Activated T-helper 2 cell treated with anti-CD3 and anti-CD28 coated beads, Interferon-gamma antibody, Interleukin-2, Interleukin-4, amounts not matched to agents 10 μg/mL and 5 μg/mL and 100 μg/mL, durations not matched to agents 14 hours and 24 hours and 36 hours (primary cell): ENCODE data around the gene NRXN2. TPM values are rescaled to one million over a fixed set of nuclear protein-coding genes. Genes with fewer than 3 reads are reported as not detected.
"Not testable (repeated sequence)": the region's sequence is repeated elsewhere in the genome, so short reads cannot be mapped to it uniquely, and the experiment has no call there.

Experiments
- DNase-seq: peaks from one replicate; pipeline ENCODE4 v3.0.0; 2021; ENCODE audit warnings: low spot score
- H3K27ac Mint-ChIP-seq: one replicate; pipeline ENCODE4 v1.8.0; 2021; ENCODE audit warnings: mixed read lengths
- H3K27me3 Mint-ChIP-seq: one replicate; pipeline ENCODE4 v1.8.0; 2021; ENCODE audit warnings: low read depth, mixed read lengths
- H3K36me3 Mint-ChIP-seq: one replicate; pipeline ENCODE4 v1.8.0; 2021; ENCODE audit warnings: low read depth, mixed read lengths
- H3K4me1 Mint-ChIP-seq: one replicate; pipeline ENCODE4 v1.8.0; 2021; ENCODE audit warnings: low read depth, mixed read lengths
- H3K4me3 Mint-ChIP-seq: one replicate; pipeline ENCODE4 v1.8.0; 2021; ENCODE audit warnings: low read depth, mild to moderate bottlenecking, moderate library complexity, mixed read lengths
- H3K9me3 Mint-ChIP-seq: one replicate; pipeline ENCODE4 v1.8.0; 2021; ENCODE audit warnings: mixed read lengths
- intact Hi-C: fragments of 100-400 bp; cut with micrococcal nuclease; formaldehyde crosslinking; loops from one replicate; pipeline ENCODE4 v1.15.1; 2023
- total RNA-seq: library from RNA; stranded (reverse); gene quantifications from 2 replicates; pipeline ENCODE4 v1.2.3, GENCODE V29; 2022

The NRXN2 gene
- total RNA-seq, 1 donor from 2014 or later, result not detected

DNA sequence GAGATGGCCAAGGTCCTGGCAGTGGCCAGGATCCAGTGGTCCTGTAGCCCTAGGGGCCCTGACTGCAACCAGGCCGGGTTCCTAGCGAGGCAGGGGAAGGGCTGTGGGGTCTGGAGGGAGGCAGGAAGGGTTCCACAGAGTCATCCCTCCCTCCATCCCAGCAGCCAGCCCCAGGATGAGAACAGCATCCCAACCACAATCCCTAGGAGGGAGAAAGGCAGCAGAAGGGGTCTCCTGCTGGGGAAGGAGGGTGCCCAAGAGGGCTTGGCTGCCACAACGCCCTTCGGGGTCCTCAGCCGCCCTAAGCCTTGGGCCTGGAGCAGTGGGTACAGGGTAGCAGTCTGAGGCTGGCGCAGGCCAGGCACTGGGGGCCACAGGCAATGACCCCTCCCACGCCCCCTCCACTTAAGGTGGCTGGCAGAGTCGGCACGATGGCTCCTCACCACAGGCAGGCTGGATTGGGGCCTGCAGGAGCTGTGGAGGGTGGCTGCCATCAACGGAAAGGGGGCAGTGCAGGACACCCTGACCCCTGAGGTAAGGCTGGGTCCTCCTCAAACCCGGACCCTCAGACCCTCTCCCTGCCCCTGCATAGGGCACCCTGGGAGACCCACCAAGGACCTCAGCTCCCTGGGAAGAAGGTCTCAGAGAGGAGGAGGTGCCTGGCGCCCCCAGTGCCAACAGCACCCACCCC, 124.7 kb downstream of the NRXN2 start:
- Mint-ChIP-seq H3K4me1 (no peaks in the 10 kb centered on the region), H3K27ac (no peak overlapping the region), H3K36me3 (no peaks in the 10 kb centered on the region), H3K4me3 (no peak overlapping the region), H3K9me3 (no peaks in the 10 kb centered on the region), H3K27me3 (no peaks in the 10 kb centered on the region)
- intact Hi-C loops, result no loop called here
- DNase-seq, result no peak

DNA sequence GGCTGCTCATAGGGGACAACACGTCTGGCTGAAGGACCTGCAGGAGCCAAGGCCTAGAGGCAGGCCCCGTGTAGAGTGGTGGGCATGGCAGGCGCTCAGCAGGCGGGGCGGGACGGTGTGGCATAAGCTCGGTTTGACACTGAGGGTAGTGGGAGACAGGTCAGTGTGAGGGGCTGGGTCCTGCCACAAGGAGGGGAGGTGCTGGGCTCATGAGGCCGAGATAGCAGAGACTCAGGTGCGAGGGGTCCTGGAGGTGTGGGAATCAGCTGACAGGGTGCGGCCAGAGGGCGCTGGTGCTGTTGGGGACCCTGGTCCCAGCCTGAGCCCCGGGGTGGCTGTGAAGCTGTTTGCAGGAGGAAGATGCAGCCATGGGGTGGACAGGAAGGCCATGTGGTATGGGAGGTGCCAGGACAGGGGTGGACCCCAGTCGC, 125.3 kb downstream of the NRXN2 start:
- Mint-ChIP-seq H3K27me3 (no peaks in the 10 kb centered on the region), H3K4me3 (no peak overlapping the region), H3K4me1 (no peaks in the 10 kb centered on the region), H3K9me3 (no peaks in the 10 kb centered on the region), H3K27ac (no peak overlapping the region), H3K36me3 (no peaks in the 10 kb centered on the region)
- no peak for DNase-seq
- intact Hi-C loops, result no loop called here

DNA sequence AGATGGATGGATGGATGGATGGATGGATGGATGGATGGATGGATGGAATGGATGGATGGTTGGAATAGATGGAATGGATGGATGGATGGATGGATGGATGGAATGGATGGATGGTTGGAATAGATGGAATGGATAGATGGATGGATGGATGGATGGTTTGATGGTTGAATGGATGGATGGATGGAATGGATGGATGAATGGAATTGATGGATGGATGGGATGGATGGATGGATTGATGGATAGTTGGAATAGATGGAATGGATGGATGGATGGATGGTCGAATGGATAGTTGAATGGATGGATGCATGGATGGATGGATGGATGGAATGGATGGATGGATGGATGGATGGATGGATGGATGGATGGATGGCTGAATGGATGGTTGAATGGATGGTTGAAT, 127.1 kb downstream of the NRXN2 start:
- H3K27ac Mint-ChIP-seq, H3K36me3 Mint-ChIP-seq, H3K4me1 Mint-ChIP-seq, intact Hi-C loops, H3K4me3 Mint-ChIP-seq, H3K27me3 Mint-ChIP-seq, H3K9me3 Mint-ChIP-seq, DNase-seq: not testable (repeated sequence)

DNA sequence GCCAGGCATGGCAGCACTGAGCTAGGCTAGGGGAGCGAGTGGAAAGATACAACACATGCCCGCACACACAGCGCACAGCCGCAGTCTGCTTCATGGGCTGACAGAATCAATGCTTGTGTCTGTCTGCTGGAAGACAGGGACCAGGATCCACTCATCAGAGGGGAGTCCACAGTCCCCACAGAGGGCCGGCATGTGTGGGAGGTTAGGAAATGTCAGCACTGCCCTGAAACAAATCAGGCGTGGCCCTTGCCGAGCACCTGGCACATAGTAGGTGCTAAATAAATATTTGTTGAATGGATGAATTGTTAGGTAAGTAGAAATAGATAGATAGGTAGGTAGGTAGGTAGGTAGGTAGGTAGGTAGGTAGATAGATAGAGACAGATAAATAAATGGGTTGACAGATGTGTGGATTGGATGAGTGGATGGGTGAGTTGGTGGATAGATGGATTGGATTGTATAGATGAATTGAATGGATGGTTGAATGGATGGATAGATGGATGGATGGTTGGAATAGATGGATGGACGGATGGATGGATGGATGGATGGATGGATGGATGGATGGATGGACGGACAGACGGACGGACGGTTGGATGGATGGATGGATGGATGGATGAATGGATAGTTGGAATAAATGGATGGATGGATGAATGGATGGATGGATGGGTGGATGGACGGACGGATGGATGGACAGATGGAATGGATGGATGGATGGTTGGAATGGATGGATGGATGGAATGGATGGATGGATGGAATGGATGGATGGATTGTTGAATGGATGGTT, 128.6 kb downstream of the NRXN2 start:
- intact Hi-C loops, result no loop called here
- no peaks in the 10 kb centered on the region for H3K4me1 Mint-ChIP-seq
- no peaks in the 10 kb centered on the region for H3K9me3 Mint-ChIP-seq
- no peaks in the 10 kb centered on the region for H3K27me3 Mint-ChIP-seq
- DNase-seq, result no peak
- no peak overlapping the region for H3K4me3 Mint-ChIP-seq
- H3K27ac Mint-ChIP-seq, result no peak overlapping the region
- H3K36me3 Mint-ChIP-seq, result no peaks in the 10 kb centered on the region

DNA sequence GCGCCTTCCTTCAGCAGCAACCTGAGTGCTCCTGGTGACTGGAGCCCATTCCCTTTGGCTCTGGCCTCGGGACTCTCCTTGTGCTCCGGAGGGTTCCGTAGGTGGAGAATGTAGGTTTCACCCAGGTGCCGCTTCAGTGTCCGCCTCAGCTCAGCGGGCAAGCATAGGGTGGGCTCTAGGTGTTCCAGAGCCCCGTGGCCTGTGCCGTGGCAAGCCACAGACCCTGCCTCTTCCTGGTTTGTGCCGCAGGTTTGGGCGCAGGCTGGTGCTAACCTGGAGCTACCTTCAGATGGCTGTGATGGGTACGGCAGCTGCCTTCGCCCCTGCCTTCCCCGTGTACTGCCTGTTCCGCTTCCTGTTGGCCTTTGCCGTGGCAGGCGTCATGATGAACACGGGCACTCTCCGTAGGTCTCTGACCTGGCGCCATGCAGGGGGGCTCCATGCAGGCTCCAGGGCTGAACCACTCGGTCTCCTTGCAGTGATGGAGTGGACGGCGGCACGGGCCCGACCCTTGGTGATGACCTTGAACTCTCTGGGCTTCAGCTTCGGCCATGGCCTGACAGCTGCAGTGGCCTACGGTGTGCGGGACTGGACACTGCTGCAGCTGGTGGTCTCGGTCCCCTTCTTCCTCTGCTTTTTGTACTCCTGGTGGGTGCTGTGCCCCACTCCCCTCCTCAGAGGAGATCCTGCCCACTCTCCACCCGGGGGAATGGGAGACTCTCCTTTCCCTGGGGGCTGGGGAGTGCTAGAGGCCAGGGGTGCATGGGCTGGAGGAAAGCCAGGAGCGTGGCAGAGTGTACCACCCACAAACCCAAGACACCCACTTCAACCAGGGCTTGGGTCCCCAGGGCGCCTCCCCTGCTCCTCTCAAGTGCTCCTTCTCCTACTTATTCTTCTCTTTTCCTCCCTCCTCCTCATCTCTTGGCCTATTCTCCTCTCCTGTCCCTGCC, 129.6 kb downstream of the NRXN2 start:
- DNase-seq, result no peak
- H3K4me1 Mint-ChIP-seq, result no peaks in the 10 kb centered on the region
- no peaks in the 10 kb centered on the region for H3K27me3 Mint-ChIP-seq
- H3K27ac Mint-ChIP-seq, result no peak overlapping the region
- H3K9me3 Mint-ChIP-seq, result peaks cover 3% of the 10 kb centered on the region
- H3K36me3 Mint-ChIP-seq, result no peaks in the 10 kb centered on the region
- no peak overlapping the region for H3K4me3 Mint-ChIP-seq
- intact Hi-C loops, result no loop called here

DNA sequence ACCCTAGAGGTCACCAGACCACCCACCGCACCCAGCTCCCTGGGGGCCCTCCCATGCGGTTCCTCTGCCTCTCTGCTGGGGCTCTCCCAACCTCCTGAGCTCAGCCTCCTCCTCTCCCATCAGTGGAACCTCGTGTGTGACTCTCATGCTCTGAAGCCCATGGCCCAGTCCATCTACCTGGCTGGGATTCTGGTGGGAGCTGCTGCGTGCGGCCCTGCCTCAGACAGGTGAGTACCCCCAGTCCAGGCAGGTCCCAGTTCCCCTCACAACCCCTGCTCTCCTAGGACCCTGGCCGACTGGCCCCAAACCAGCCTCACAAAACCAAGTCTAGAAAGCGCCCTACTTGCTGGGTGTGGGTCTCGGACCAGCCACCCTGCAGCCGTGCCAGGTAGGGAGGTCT, 130.3 kb downstream of the NRXN2 start:
- Mint-ChIP-seq H3K4me1 (no peaks in the 10 kb centered on the region), H3K36me3 (no peaks in the 10 kb centered on the region), H3K27me3 (no peaks in the 10 kb centered on the region), H3K27ac (no peak overlapping the region), H3K4me3 (no peak overlapping the region), H3K9me3 (peaks cover 11% of the 10 kb centered on the region)
- no peak for DNase-seq
- intact Hi-C loops, result no loop called here

DNA sequence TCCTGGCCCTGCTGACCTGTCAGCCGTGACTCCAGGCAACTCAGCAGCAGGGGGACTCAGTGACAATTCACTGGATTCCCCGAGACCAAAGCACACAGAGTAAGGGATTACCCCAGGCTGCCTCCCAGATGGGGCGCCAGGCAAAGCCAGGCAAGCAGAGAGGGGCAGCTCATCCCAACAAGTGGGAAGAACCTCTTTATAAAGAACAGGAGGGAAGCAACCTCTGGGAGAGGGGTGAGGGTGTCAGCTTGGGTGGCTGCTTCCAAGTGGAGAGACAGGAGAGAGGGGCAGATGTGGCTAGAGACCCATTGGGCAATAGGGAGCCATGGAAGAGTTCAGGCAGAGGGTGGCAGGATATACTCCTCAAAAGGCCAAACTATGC, 130.8 kb downstream of the NRXN2 start:
- Mint-ChIP-seq H3K4me1 (no peaks in the 10 kb centered on the region), H3K9me3 (peaks cover 11% of the 10 kb centered on the region), H3K36me3 (no peaks in the 10 kb centered on the region), H3K4me3 (no peak overlapping the region), H3K27me3 (no peaks in the 10 kb centered on the region), H3K27ac (no peak overlapping the region)
- intact Hi-C loops, result no loop called here
- no peak for DNase-seq

DNA sequence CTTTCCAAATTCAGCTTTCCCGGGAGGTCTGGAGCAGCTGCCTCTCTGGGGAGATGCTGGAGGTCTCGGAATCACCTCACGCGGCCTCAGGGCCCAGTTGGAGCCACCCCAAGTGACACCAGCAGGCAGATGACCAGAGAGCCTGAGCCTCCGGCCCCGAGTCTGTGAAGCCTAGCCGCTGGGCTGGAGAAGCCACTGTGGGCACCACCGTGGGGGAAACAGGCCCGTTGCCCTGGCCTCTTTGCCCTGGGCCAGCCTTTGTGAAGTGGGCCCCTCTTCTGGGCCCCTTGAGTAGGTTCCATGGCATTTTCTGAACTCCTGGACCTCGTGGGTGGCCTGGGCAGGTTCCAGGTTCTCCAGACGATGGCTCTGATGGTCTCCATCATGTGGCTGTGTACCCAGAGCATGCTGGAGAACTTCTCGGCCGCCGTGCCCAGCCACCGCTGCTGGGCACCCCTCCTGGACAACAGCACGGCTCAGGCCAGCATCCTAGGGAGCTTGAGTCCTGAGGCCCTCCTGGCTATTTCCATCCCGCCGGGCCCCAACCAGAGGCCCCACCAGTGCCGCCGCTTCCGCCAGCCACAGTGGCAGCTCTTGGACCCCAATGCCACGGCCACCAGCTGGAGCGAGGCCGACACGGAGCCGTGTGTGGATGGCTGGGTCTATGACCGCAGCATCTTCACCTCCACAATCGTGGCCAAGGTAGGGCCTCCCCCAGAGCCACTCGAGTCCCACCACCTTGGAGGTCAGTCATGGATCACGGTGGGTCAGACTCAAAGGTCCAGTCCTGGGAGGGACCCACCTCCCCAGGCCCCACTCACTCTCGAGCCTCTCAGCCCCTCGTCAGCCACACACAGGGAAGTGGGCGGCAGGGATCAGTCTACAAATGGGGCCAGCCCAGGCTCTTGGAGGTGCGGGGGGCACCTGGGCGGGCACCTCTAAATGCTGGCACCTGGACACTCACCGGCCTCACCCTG, 131.5 kb downstream of the NRXN2 start:
- H3K9me3 Mint-ChIP-seq, result peaks cover 11% of the 10 kb centered on the region
- H3K4me3 Mint-ChIP-seq, result no peak overlapping the region
- intact Hi-C loops, result no loop called here
- H3K27me3 Mint-ChIP-seq, result peaks cover 2% of the 10 kb centered on the region
- H3K36me3 Mint-ChIP-seq, result no peaks in the 10 kb centered on the region
- no peaks in the 10 kb centered on the region for H3K4me1 Mint-ChIP-seq
- no peak for DNase-seq
- H3K27ac Mint-ChIP-seq, result no peak overlapping the region

DNA sequence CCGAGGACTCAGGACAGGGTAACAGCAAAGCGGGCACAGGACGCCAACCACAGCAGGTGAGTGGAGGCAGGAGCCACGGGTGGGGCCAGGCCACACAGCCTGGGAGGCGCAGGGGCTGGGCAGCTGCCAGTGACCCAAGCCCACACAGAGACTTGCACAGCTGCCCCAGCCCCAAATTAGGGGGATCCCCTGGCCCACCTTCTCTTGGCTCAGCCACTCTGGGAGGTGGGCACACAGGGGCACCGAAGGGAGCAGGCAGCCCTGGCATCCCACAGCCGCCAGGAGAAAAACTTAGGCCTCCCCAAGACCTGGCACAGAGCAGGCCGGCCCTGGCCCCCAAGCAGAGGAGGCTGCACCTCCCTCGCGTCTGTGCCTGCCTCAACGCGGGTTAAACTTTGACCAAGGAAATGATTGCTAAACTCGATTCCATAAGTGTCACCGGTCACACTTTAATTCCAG, 132.2 kb downstream of the NRXN2 start, which contains the start of gene SLC22A12:
TSS of gene SLC22A12 (plus strand) at position 458 of the 459 bp plus-strand sequence. CDS start 337 bp downstream, outside the sequence.
- H3K9me3 Mint-ChIP-seq, result peaks cover 11% of the 10 kb centered on the region
- intact Hi-C loops, result no loop called here
- H3K27ac Mint-ChIP-seq, result no peak within 1 kb of the TSS
- H3K27me3 Mint-ChIP-seq, result peaks cover 2% of the 10 kb centered on the region
- H3K36me3 Mint-ChIP-seq, result no peaks in the 10 kb centered on the region
- no peak for DNase-seq
- H3K4me3 Mint-ChIP-seq, result no peak within 1 kb of the TSS
- H3K4me1 Mint-ChIP-seq, result no peaks in the 10 kb centered on the region

DNA sequence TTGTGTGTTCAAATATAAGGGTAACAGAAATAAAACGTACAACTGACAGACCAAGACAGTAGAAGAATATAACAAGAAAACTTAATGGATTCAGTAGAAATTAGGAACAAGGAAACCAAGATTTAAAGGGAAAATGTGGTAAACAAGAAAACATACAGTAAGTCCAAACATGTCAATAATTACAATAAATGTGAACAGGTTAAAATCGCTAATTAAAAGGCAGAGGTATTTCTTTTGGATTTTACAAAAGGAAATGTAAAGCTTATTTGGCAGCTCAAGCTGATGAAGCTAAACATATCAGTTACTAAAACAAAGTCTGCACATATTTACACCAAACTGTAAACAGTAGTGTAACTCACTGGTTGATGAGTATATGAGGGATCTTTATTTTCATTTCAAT, 134.3 kb downstream of the NRXN2 start:
- peaks cover 2% of the 10 kb centered on the region for H3K27me3 Mint-ChIP-seq
- H3K4me3 Mint-ChIP-seq, result no peak overlapping the region
- no peaks in the 10 kb centered on the region for H3K4me1 Mint-ChIP-seq
- no peak for DNase-seq
- intact Hi-C loops, result no loop called here
- H3K27ac Mint-ChIP-seq, result no peak overlapping the region
- H3K36me3 Mint-ChIP-seq, result no peaks in the 10 kb centered on the region
- H3K9me3 Mint-ChIP-seq, result peaks cover 11% of the 10 kb centered on the region

DNA sequence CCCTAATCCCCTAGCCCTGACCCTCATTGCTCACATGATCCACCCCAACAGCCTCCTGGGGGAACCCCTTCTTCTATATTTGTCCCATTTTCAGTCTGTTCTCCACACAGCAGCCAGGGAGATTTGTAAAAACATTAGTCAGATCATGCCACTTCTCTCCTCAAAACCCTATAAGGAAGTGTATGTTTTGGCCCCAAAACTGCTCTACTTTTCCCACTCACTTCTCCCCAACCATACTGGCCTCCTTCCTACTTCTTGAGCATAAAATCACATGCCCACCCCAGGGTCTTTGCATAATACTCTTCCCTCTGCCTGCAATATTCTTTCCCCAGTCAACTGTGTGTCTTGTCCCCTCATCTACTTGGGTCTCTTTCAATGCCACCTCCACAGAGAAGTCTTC, 136.6 kb downstream of the NRXN2 start:
- intact Hi-C loops, result no loop called here
- H3K9me3 Mint-ChIP-seq, result peaks cover 11% of the 10 kb centered on the region
- H3K4me3 Mint-ChIP-seq, result no peak overlapping the region
- DNase-seq, result no peak
- H3K27ac Mint-ChIP-seq, result no peak overlapping the region
- no peaks in the 10 kb centered on the region for H3K36me3 Mint-ChIP-seq
- no peaks in the 10 kb centered on the region for H3K4me1 Mint-ChIP-seq
- H3K27me3 Mint-ChIP-seq, result peaks cover 2% of the 10 kb centered on the region

DNA sequence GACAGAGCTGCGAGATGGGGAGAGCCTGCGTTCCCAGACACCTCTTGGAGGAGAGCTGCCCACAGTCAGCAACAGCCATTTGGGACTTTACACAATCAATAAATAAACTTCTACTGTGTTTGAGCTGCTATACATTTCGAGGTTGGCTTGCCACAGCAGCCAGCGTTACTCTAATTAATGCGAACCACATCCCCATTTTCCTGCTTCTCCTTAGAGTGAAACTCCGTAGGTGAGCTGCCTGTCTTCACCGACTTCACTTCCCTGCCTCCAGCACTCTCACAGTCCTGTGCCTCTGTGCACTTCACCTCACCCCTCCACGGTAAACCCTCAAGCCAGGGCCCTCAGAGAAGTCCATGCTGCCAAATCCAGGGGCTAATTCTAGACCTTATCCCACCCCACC, 137.8 kb downstream of the NRXN2 start:
- H3K9me3 Mint-ChIP-seq, result peaks cover 11% of the 10 kb centered on the region
- no peaks in the 10 kb centered on the region for H3K36me3 Mint-ChIP-seq
- intact Hi-C loops, result no loop called here
- no peak overlapping the region for H3K27ac Mint-ChIP-seq
- H3K27me3 Mint-ChIP-seq, result peaks cover 2% of the 10 kb centered on the region
- no peaks in the 10 kb centered on the region for H3K4me1 Mint-ChIP-seq
- no peak overlapping the region for H3K4me3 Mint-ChIP-seq
- DNase-seq, result no peak
